Activated effector memory CD4-positive, alpha-beta T cell treated with Interleukin-2 at 50 U/mL for 16 hours (primary cell): ENCODE measurements around the gene SCAI.
A peak's percentile ranks its signal among the peaks of the same experiment; 100 is the strongest.
"Not testable (repeated sequence)": the region's sequence is repeated elsewhere in the genome, so short reads cannot be mapped to it uniquely, and the experiment has no call there.

Source experiments
- DNase-seq: peaks from one replicate; pipeline ENCODE4 v3.0.0-alpha.2; 2020

The SCAI gene

DNA sequence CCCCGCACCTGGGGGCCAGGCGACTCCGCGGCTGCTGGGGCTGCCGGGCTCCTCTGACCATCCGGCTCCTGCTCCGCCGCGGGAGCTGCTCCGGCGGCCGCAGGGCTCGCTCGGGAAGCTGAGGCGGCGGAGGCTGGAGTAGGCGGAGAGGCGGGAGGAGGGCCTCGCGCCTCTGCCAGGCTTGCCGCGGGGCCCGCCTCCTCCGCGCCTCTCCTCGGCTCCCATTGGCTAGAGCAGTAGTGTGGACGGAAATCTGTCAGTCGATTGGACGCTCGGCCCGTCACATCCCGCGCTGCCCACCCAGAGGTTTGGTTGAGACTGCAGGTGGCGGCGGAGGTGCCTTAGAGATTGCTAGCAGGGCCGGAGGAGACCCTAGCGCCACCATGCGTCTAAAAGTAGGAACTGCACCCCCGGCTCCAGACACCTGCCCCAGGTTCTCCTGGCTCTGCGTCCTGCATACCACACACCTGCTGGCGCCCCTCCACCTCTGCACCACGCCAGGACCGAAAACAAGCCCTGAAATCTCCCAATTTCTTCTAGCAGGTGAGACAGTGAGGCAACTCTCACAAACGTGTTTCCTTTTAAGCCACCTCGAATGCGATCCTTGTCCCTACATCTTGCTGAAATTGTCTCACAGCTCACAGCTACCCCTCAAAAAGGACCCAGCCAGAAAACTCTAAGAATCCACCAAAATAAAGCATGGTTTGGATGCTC is at the start of gene SCAI:
Gene SCAI (minus strand): TSS at position 152 of the 714 bp plus-strand sequence. CDS start 91 bp downstream, at position 61.
- peak; percentile 97 for DNase-seq

DNA sequence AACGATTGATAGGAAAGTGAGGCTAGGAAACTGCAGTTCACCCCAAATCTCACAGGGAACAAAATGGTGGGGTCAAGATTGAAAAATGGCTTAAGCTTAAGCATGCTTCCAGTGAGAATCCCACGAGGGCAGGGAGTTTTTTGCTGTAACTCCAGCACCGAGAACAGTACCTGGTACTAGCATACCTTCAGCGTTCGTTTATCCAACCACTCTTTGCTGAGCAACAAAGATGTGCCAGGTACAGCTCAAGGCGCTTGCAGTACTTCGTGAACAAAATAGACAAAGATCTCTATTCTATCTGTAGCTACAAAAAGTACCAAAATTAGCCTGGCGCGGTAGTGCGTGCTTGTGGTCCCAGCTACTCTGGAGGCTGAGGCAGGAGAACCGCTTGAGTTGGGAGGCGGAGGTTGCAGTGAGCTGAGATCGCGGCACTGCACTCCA is 47.1 kb upstream of the SCAI start:
- DNase-seq: peak; percentile 4

DNA sequence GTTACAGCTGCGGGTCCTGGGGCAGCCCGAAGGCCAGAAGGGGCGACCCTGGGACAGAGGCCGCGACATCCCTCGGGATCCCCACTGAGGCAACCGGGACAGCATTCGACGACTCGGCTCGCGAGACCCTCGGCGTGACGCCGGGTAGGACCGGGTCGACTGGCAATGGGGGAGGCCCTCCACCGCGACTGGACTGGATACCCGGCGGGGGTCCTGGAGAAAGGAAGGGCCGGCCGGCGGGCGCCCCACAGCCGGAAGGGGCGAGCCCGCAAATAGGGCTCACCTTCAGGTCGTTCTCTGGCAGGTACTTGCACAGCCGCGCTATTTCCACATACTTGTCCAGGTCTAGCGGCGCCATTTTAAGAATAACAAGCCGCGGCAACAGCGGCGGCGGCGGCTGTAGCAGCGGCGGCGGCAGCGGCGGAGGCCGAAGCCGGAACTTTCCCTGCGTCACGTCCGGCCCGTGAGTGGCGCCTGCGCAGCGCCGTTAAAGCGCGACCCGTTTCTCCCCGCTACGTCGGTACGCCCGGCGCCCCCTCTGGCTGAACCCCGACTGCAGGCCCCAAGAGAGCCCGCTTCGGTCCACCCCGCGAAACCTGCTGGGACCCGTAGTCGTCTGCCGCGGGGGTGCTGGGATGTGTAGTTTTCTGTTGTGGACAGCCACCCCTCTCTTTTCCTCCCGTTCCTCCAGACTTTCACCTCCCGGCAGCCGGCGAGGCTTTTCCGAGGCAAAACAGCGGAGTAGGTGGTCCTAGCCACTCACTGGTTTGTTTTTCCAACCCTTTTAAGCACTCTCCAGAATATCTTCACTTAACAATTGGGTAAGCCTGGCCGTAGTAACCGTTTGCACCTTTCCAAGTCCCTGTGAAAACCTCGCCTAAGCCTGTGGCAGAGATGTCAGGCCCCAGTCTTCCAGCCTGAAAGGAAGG is 46.3 kb upstream of the SCAI start, which contains the start of gene PPP6C:
Gene PPP6C (minus strand): TSS at position 443 of the 929 bp plus-strand sequence. CDS start 85 bp downstream, at position 358.
- peak; percentile 95 for DNase-seq

DNA sequence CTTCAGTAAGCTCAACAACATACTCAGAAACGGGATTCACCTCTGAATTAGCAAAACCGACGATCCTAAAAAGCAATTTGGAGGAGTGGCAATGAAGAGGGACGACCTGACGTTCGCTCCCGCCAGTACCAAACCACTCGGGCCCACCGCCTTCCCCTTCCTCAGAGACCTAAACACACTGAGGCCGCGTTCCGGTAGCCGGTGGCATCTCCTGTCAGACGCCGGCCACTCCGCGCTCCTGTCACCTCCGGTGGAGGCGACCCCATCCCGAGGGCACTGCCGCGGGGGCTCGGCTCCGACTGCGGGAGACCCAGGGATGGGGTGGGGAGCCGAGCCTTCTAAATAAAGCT is 45.7 kb upstream of the SCAI start:
- no peak for DNase-seq

DNA sequence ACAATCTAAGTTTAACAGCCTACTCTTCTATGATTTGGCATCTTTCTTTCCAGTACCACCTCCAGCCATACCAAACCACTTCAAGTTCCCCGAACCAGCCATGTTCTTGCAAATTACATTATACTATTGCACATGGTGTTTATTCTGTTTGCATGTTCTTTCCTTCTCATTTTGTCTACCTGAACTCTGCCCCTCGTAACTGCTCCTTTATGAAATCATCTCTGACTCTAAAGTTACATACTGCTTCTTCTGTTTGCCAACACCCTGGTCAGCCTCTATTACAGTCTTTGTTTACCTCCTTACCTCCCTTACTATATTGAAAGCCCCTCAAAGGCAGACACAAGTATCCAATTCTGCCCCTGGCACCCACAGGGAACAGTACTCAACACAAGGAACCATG is 40.2 kb upstream of the SCAI start:
- DNase-seq: no peak

DNA sequence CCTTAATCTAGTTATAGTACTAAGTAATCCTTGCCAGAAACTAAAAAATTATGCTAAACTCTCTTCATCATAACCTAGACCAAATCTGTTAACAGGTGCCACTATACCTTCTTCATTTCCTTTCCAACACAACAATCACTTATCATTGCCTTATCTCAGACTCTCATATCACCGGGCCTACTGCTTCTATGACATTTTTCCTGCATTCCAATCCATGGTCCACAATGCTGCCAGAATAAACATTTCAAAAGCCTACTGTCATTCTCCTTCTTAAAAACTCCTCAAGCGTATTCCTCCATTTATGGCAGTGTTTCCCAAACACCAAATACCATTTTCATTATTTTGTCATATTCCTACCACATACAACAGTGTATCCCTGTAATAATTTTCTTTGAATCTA is 39.7 kb upstream of the SCAI start:
- no peak for DNase-seq

DNA sequence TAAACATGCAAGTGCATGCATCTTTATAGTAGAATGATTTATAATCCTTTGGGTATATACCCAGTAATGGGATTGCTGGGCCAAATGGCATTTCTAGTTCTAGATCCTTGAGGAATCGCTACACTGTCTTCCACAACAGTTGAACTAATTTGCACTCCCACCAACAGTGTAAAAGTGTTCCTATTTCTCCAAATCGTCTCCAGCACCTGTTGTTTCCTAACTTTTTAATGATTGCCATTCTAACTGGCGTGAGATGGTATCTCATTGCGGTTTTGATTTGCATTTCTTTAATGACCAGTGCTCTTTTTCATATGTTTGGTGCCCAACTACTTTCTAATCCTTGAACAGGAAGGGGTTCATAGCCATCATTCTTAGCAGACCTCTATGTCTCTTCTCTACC is 38.4 kb upstream of the SCAI start:
- DNase-seq: not testable (repeated sequence)

DNA sequence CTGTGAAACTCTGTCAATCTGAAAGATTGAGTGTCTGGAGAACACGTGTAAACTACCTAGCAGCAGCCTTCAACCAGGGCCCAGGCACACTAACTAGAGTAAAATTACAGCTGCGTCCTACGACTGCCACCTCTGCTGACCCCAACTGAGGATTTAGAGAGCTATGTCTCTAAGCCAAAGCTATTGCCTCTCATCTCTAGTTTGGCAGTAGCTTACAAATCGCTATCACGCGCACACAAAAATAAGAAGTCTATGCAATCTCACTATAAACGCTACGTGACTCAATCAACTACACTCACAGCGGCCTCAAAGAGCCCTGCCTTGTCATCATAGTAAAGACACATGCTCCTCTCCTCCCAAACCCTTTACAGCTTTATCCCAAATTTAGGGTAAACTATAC is 37.5 kb upstream of the SCAI start:
- DNase-seq: no peak

DNA sequence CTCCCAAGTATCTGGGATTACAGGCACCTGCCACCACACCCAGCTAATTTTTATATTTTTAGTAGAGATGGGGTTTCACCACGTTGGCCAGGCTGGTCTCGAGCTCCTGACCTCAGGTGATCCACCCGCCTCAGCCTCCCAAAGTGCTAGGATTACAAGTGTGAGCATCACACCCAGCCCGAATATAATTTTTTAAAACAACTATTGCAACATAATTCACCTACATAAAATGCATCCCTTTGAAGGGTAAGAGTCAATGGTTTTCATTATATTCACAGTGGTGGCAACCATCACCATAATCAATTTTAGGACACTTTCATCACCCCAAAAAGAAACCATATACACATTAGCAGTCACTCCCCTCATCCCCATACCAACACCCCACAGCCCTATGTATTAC is 36.4 kb upstream of the SCAI start:
- DNase-seq: not testable (repeated sequence)

DNA sequence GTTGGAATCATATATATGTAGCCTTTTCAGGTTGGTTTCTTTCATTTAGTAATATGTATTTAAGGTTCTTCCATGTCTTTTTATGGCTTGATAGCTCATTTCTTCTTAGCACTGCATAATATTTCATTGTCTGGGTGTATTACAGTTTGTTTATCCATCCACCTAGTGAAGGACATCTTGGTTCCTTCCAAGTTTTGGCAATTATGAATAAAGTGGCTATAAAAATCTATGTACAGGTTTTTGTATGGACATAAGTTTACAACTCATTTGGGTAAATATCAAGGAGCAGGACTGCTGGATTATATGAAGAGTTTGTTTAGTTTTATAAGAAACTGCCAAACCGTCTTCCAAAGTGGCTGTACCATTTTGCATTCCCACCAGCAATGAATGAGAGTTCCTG is 34.6 kb upstream of the SCAI start:
- no peak for DNase-seq

DNA sequence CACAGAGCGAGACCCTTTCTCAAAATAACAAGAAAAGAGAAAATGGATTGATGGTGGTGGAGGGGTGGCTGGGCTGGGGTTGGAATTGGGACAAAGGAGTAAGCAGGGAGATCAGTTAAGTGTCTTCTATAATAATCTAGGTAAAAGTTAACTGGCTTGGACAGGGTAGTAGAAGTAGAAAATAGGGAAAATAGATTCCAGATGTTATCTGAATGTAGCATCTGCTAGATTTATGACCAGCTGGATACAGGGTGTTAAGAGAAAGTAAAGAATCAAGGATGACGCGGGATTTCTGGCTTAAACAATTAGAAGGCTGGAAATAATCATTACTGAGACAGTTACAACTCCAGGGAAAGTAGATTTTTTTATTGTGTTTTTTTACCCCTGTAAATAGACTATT is 33.3 kb upstream of the SCAI start:
- no peak for DNase-seq

DNA sequence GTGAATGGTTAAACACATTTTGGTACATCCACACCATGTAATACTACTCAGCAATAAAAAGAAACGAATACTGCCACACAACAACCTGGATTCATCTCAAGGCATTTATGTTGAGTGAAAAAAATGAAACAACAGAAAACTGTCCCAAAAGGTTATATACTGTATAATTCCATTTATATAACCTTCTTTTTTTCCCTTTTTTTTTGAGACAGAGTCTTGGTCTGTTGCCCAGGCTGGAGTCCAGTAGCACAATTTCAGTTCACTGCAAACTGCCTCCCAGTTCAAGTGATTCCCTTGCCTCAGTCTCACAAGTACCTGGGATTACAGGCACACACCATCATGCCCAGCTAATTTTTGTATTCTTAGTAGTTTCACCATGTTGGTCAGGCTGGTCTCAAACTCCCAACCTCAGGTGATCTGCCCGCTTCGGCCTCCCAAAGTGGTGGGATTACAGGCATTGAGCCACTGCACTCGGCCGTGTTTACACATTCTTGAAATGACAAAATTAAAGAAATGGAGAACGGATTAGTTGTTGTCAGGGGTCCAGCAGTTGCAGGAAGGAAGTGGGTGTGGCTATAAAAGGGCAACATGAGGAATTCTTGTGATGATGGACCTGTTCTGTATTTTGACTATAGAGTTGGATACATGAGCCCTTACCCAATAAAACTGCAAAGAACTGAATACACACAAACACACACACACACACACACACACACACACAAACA is 28.9 kb upstream of the SCAI start:
- DNase-seq: no peak

DNA sequence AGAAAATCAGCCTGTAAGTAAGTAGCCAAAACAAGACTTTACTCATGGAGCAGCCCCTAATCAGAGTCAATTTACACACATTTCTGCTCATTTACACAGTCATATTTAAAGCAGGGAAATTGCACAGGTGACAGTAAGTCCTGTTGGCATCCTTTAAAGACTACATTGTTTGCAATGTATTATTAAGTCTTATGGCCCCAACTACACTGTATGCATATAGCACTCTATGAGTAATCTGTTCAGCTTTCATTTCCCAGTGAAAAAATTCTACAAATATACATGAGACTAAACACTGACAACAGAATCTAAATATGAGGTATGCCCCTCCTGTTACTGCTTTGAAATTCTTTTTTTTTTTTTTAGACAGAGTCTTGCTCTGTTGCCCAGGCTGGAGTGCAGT is 26.6 kb upstream of the SCAI start:
- DNase-seq: no peak

DNA sequence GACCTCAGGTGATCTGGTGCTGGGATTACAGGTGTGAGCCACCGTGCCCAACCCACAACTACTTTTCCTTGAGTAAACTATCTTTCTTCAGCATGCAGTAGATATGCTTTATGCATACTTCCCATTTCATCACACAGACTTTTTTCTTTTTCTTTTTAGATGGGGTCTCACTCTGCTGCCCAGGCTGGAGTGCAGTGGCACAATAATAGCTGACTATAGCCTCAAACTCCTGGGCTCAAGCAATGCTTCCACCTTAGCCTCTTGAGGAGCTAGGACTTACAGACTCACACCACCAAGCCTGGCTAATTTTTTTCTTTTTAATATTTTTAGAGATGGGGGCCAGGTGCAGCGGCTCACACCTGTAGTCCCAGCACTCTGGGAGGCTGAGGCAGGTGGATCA is 23.4 kb upstream of the SCAI start:
- DNase-seq: no peak

DNA sequence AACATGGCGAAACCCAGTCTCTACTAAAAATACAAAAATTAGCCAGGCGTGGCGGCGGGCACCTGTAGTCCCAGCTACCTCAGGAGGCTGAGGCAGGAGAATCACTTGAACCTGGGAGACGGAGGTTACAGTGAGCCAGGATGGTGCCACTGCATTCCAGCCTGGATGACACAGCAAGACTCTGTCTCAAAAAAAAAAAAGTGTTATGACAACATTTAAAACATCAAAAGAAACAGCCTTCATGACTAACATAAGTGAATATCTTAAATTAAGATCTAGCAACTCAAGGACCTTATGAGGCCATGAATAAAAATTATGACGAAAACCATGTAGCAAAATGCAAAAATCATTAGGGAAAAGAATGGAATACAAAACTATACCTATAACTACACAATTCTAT is 19.6 kb upstream of the SCAI start:
- DNase-seq: not testable (repeated sequence)

DNA sequence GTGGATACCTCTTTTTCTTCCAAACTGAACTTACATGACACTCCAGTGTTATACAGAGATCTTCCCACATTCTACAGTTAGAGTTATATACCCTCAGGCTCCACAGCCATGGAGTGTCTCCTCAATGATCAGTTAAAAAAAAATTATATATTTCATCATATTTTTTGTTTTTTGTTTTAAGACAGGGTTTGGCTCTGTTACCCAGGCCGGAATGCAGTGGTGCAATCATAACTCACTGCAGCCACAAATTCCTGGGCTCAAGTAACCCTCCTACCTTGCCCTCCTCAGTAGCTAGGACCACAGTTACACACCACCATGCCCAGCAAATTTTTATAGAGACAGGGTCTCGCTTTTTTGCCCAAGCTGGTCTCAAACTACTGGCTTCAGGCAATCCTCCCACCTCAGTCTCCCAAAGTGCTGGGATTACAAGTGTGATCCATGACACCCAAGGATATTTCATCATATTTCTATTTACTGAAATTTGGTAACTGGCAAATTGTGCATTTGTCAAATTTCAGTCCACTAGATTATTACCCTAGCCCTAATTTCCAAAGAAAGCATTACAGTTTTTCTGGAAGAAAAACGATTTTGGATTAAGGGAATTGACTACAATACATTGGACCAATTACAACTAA is 18.1 kb upstream of the SCAI start:
- no peak for DNase-seq

DNA sequence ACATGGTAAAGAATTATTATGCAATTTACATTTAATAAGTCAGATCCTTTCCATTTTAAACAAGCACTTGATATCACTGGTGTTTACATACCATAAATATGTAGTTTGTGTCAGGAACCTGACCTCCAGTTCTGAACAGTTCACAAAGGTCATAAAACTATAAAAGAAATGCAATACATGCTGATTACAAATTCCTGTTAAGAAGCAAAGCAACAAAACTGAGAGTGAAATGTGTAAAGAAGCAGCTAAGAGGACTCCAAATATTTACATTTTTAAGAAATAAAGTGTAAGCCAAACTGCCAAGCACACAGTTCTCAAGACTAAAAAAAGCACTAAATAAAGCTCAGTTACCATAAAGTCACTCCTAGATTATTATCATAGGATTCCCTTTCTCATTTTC is 17.4 kb upstream of the SCAI start:
- DNase-seq: no peak

DNA sequence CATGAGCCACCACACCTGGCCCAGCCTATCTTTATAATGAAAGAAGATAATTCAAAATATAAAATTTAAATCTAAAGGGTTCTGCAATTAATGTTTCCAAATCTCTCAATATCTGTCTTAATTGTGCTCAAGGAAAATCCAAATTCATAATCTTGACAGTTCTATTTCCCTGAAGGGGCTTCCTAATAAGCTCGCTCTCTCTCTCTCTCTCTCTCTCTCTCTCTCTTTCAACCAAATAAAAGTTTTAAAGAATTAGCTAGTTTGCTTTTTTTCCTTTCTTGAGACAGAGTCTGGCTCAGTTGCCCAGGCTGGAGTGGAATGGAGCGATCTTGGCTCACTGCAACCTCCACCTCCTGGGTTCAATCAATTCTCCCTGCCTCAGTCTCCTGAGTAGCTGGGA is 13.2 kb upstream of the SCAI start:
- no peak for DNase-seq

DNA sequence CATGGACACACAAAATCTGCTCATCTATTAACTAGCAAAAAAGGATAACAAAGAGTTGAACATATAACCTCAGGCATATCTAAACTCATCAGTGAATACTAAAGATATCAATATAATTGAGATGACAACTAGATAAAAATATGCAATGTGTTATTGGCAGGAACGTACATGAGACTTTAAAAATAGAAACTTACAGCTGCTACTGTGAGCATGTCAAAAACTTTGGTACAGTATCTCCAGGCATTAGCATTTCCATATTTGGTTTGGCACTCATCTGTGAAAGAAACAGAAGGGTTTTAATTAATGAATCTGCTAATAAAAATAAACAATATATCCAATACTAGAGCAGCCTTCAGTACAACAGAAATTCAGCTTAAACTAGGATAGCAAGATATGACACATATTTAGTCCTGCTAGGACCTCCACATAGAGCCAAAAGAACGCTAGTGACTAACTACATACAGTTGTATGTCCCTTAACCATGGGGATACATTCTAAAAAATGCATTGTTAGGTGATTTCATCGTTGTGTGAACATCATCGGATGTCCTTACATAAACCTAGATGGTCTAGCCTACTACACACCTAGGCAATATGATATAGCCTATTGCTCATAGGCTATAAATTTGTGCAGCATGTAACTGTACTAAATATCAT is 10.5 kb upstream of the SCAI start:
- DNase-seq: no peak

DNA sequence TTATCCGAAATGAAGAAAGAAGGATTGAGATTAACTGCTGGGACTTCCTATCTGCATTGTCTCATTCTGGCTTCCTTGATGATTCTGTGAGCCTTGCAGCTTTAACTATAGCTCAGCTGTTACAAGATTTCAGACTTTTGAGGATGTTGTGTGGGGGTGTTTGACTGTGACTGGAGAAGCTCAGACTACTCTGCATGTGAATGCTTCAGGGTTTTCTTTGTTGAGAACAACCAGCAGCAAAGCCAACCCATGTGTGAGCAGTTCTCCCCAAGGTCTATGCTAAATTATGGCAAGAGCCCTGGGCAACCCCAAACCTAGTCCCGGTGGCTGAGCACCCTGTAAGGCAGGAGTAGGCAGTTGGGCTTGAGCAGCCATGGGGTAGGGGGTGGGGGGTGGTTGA is 8.4 kb upstream of the SCAI start:
- no peak for DNase-seq

DNA sequence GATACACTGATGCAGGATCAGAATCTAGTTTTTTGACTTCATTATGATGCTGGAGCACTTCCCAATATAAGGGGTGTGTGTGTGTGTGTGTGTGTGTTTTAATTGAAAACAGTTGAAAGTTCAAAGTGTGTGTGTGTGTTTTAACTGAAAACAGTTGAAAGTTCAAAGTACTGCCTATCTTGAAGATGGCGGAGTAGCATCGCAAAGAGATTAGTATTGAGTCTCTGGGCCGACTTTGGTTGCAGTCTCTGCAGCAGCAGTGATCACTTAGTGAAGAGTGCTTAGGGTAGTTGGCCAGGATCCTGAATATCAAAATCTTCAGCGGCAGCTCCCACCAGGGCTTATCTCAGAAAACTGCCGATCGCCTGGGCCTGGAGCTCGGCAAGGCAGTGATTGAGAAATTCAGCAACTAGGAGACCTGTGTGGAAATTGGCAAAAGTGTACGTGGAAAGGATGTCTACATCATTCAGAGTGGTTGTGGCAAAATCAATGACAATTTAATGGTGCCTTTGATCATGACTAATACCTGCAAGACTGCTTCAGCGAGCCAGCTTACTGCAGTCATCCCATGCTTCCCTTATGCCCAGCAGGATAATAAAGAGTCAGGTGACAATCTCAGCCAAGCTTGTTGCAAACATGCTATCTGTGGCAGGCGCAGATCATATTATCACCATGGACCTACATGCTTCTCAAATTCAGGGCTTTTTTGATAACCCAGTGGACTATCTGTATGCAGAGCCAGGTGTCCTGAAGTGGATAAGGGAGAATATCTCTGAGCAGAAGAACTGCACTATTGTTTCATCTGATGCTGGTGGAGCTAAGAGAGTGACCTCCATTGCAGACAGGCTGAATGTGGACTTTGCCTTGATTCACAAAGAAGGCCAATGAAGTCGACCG is 7.3 kb upstream of the SCAI start:
- DNase-seq: no peak
